Measurements from ENCODE around the gene WNK1.
"Not testable (repeated sequence)": the region's sequence is repeated elsewhere in the genome, so short reads cannot be mapped to it uniquely, and the experiment has no call there.

Gene WNK1

DNA sequence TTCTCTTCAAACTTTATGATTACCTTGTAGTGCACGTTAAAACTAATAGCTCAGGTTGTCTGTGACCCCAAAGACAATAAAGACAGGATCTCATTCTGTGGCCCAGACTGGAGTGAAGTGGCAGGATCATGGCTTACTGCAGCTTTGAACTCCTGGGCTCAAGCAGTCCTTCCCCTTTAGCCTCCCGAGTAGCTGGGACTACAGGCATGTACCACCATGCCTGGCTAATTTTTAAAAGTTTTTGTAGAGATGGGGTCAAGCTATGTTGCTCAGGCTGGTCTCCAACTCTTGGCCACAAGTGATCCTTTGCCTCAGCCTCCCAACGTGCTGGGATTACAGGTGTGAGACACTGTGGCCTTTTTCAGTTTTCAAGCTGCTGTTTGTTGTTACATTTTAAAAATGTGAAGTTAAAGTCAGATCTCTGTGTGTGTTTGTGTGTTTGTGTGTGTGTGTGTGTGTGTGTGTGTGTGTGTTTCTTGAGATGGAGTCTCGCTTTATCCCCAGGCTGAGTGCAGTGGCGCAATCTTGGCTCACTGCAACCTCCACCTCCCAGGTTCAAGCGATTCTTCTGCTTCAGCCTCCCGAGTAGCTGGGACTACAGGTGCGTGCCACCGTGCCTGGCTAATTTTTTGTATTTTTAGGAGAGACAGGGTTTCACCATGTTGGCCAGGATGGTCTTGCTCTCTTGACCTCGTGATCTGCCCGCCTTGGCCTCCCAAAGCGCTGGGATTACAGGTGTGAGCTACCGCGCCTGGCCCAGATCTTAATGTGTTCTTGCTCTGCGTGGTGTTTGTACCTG is 23.8 kb downstream of the WNK1 start:
- H3K4me3 Mint-ChIP-seq: peak overlapping the region in 1 of 2 donors; percentile 49
- H3K36me3 Mint-ChIP-seq (ENCODE audit: insufficient read depth): peaks cover 22% of the 10 kb centered on the region
- not testable (repeated sequence) for ATAC-seq (replicated peaks); DNase-seq; H3K9me3 Mint-ChIP-seq; H3K27me3 Mint-ChIP-seq
- peak overlapping the region; percentile 4 to 96 for H3K27ac Mint-ChIP-seq
- H3K4me1 Mint-ChIP-seq (ENCODE audit: low read depth in 2 of 2): peaks cover 54 to 70% of the 10 kb centered on the region in 2 donors

DNA sequence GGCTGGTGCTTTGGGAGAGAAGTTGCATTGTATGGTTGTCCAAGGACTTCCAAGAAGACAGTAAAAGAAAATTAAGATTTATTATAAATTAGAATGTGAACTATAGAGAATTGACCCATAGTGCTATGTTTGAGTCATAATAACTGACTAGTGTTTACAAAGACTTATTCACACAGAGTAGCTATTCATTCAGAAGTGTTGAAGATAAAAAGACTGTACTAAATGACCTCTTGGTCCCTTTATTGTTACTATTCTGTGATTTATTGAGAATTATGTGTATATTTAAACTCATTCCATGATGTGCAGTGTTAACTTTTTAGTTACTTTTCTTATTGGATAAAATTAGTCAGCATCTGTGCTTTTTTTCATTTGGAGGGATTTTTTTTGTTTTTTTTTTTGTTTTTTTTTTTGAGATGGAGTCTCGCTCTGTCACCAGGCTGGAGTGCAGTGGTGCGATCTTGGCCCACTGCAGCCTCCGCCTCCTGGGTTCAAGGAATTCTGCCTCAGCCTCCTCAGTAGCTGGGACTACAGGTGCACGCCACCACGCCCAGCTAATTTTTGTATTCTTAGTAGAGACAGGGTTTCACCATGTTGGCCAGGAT is 24.5 kb downstream of the WNK1 start:
- DNase-seq; H3K27me3 Mint-ChIP-seq; H3K9me3 Mint-ChIP-seq; ATAC-seq (replicated peaks): not testable (repeated sequence)
- Mint-ChIP-seq H3K4me3 (peak overlapping the region; percentile 25 to 49), H3K36me3 (ENCODE audit: insufficient read depth) (peaks cover 19% of the 10 kb centered on the region), H3K4me1 (ENCODE audit: low read depth in 2 of 2) (peaks cover 57 to 75% of the 10 kb centered on the region in 2 donors), H3K27ac (peak overlapping the region; percentile 44 to 96)

DNA sequence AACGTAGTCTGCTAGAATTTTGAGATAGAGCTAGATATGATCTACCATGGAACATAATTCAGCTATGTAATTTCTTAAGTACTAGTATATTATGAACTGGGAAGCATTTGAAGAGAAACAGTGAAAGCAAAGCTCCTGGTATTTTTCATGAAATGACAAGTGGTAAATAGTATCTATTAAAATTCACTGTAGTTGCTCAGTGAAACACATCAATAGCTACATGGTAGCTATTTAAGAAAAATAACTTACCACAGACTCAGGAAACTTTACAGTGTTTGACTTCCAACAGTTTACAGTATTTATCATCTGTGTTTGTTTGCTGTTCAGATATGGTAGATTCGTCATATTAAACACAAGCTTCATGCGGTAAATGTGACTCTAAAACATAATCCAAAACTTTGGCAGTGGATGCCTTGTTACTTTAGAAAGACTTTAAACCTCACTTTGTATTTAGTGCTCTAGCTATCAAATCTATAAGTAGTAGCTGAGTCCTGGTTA is 25.2 kb downstream of the WNK1 start:
- Mint-ChIP-seq H3K4me3 (peak overlapping the region; percentile 25 to 89), H3K27me3 (no peaks in the 10 kb centered on the region), H3K36me3 (ENCODE audit: insufficient read depth) (peaks cover 22% of the 10 kb centered on the region), H3K9me3 (no peaks in the 10 kb centered on the region), H3K4me1 (ENCODE audit: low read depth in 2 of 2) (peaks cover 54 to 79% of the 10 kb centered on the region in 2 donors), H3K27ac (peak overlapping the region; percentile 44 to 96)
- DNase-seq (no peak), ATAC-seq (replicated peaks) (no peak)

DNA sequence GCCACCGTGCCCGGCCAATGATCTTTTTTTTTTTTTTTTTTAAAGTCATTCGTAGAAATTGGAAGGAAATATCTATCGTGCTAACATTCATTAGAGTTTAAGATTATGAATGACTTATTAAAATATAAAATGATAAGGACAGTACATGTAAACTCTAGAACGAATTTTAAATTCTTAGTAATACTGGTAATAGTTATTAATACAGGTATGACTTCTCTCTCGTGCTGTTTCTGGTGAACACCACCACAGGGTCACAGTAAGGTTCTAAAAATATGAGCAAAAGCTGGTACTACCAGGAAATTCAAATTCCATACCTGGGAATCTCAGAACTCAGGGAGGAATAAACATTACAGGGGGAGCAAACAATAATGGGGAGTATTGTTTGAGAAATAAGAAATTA is 26.2 kb downstream of the WNK1 start:
- peak overlapping the region; percentile 94 to 96 for H3K27ac Mint-ChIP-seq
- H3K27me3 Mint-ChIP-seq: no peaks in the 10 kb centered on the region
- ATAC-seq (replicated peaks): no peak
- peaks cover 49 to 85% of the 10 kb centered on the region in 2 donors for H3K4me1 Mint-ChIP-seq (ENCODE audit: low read depth in 2 of 2)
- DNase-seq: no peak
- peaks cover 22% of the 10 kb centered on the region for H3K36me3 Mint-ChIP-seq (ENCODE audit: insufficient read depth)
- H3K9me3 Mint-ChIP-seq: no peaks in the 10 kb centered on the region
- peak overlapping the region; percentile 84 to 89 for H3K4me3 Mint-ChIP-seq

DNA sequence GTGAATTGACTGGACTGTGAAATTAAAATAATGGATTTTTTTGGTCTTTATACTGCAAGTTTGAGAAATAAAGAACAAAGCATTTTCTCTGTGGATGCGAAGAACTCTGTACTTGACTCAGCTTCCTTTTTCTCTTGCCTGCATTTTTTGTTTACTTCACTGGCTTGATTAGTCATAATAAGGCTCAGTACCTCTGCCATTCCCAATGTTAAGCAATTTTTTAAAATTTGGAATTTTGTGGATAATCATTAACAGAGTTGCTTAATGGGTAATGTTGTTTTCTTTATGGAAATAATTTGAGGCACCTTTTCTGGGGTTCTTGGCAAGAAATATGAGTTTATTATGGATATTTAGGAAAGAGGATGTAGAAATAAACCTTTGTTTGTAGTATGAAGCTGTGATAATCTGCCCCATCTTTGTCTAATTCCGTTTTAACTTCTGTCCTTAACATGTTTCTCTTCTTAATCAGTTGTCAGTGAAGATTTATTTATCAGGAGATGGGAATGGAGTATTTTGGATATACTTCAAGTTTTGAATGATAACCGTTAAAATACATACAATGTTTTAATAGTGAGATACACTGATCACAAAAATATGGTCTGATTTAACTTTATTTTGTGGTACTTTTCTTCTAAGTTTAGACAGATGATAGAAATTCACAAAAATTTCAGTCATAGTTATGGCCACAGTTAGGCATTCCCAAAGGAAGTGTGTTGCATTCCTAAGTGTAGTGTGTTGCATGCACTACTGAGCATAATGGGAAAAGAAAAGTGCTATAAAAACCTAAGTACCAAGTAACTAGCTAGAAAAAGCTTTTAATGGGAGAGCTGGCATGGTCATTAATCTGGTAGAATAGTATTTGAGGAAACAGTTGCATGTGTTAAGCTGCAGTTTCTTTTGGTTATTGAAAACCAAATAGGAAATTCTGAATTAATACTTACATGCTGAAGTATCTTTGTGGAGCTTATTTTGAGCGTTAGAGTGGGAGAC is 27.7 kb downstream of the WNK1 start:
- H3K9me3 Mint-ChIP-seq: no peaks in the 10 kb centered on the region
- peak overlapping the region; percentile 84 to 89 for H3K4me3 Mint-ChIP-seq
- H3K27ac Mint-ChIP-seq: peak overlapping the region; percentile 94 to 96
- ATAC-seq (replicated peaks) (no peak), DNase-seq (no peak)
- H3K27me3 Mint-ChIP-seq: no peaks in the 10 kb centered on the region
- peaks cover 20% of the 10 kb centered on the region for H3K36me3 Mint-ChIP-seq (ENCODE audit: insufficient read depth)
- H3K4me1 Mint-ChIP-seq (ENCODE audit: low read depth in 2 of 2): peaks cover 49 to 80% of the 10 kb centered on the region in 2 donors

DNA sequence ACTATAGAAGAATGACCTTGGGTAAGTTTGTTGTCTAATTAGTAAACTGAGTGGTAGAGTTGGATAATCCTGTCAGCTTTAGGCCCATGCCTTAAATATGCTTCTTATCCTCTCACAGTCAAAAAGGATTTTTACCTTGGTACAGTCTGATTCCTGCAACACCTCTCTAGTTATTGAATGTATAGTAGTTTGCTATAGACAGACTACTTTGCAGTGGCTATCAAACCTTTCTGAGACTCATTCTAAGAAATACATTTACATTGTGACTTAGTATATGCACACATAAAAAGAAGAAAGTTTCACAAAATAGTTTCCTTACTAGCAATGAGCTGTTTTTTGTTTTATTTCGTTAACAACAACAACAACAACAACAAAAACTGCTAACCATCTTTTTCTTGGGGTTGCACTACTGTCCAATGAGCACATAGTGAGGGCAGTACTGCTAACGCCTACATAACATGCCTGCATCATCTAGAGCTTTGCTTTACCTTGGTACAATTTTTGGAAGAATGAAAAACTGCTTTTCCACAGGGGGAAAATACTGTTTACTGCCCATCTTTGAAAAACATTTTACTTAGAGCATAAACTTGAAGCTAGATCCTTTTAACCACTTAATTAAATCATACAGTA is 28.5 kb downstream of the WNK1 start:
- Mint-ChIP-seq H3K4me3 (peak overlapping the region in 1 of 2 donors; percentile 89), H3K36me3 (ENCODE audit: insufficient read depth) (peaks cover 20% of the 10 kb centered on the region), H3K9me3 (no peaks in the 10 kb centered on the region), H3K27ac (peak overlapping the region in 1 of 2 donors; percentile 96), H3K27me3 (no peaks in the 10 kb centered on the region), H3K4me1 (ENCODE audit: low read depth in 2 of 2) (peaks cover 43 to 79% of the 10 kb centered on the region in 2 donors)
- no peak for DNase-seq
- no peak for ATAC-seq (replicated peaks)

DNA sequence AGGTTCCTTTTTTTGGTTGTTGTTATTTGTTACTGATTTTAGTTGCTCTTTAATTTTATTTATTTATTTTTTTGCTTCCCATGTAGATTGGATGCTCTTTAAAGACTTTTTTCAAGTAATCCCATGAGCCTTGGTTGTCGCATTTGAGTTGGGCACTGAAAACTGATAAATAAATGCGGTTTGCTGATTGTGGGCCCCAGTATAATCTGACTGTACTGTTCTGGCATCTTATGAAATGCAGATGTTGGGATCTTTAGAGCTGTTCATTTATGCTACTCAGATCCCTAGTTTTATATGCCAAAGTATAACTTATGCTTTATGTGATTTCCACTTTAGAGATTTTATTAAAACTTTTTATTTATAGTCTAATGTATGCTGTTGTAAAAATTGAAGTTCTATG is 33.3 kb downstream of the WNK1 start:
- ATAC-seq (replicated peaks) (no peak), DNase-seq (no peak)
- Mint-ChIP-seq H3K27me3 (no peaks in the 10 kb centered on the region), H3K4me1 (ENCODE audit: low read depth in 2 of 2) (peaks cover 40 to 73% of the 10 kb centered on the region in 2 donors), H3K27ac (peak overlapping the region in 1 of 2 donors; percentile 8), H3K36me3 (ENCODE audit: insufficient read depth) (peaks cover 6% of the 10 kb centered on the region), H3K4me3 (peak overlapping the region in 1 of 2 donors; percentile 47), H3K9me3 (no peaks in the 10 kb centered on the region)

DNA sequence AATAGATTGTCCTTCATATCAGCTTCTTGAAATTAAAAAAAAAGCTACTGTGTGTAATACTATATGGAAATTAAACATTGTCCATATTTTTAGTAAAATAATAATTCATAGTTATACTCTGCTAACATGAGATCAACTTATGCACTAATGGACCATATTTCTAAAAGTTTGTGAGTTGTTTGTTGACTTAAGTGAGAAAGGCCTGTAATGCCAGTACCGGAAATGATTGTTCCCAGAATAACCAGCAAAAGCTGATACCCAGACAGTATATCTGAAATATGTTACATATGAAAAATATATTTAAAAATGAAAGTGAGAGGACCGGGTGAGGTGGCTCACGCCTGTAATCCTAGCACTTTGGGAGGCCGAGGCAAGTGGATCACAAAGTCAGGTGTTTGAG is 35.9 kb downstream of the WNK1 start:
- Mint-ChIP-seq H3K4me1 (ENCODE audit: low read depth in 2 of 2) (peaks cover 44 to 71% of the 10 kb centered on the region in 2 donors), H3K27ac (peak overlapping the region; percentile 80 to 83), H3K9me3 (no peaks in the 10 kb centered on the region), H3K27me3 (no peaks in the 10 kb centered on the region), H3K36me3 (ENCODE audit: insufficient read depth) (peaks cover 3% of the 10 kb centered on the region), H3K4me3 (peak overlapping the region; percentile 43 to 62)
- no peak for DNase-seq
- ATAC-seq (replicated peaks): no peak

DNA sequence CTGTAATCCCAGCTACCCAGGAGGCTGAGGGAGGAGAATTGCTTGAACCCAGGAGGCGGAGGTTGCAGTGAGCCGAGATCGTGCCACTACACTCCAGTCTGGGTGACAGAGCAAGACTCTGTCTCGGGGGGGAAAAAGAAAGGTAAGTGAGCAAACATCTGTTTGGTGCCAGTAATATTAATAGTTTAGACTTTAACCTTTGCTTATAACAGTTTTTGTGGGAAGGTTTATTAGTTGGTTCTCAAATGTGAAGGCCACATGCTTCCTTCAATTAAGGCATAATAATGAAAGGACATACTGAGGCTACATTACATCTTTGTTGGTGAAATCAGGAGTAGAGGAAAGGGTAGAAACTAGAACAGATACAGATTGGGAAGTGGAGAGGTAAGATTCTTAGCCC is 36.4 kb downstream of the WNK1 start:
- H3K27me3 Mint-ChIP-seq; H3K36me3 Mint-ChIP-seq (ENCODE audit: insufficient read depth); ATAC-seq (replicated peaks); H3K9me3 Mint-ChIP-seq; DNase-seq: not testable (repeated sequence)
- Mint-ChIP-seq H3K4me3 (peak overlapping the region; percentile 43 to 62), H3K4me1 (ENCODE audit: low read depth in 2 of 2) (peaks cover 45 to 76% of the 10 kb centered on the region in 2 donors), H3K27ac (peak overlapping the region; percentile 80 to 83)

DNA sequence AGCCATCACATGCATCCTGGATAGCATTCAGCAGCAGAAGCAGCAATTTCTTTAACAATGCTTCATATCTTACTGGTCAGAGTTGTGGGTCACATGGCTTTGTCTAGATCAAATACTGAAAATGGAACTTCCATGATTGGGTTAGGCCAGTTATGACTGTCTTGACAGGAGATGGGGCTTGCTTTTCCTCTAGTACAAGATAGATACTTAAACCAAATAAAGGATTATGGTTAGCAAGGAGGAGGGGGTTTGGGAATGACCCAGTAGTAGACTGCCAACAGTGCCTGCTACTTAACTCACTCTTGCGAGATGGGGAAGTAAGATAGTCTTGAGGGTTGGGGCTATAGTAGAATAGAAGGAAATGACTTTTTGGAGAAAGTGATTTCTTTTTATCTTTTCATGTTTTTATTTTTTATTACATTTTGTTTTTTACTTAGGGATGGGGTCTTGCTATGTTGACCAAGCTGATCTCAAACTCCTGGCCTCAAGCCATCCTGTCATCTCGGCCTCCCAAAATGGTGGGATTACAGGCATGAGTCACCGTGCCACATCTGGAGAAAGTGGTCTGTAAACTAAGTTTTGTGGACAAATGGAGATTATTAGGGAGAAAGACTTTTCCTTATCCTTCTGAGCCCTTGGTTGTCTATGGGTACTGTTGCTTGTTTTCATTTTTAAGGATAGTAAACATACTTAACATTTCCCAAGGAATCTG is 37.6 kb downstream of the WNK1 start:
- no peaks in the 10 kb centered on the region for H3K9me3 Mint-ChIP-seq

DNA sequence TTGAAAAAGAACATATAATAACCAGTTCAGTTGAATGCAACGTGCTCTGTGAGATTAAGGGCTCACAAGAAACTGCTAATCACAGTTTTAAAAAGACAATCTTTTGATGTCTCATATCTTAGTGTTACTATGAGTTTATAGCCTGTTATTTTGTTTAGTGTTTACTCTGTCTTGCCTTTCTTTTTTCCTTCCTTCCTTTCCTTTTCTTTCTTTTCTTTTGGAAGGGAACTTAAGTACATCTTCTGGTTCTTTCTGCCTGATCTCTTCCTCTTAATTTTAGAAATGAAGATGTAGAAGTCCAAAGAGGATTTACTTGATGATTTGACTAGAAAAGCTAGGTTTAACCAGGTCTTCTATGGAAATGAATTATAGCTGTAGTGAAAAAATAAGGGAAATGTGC is 38.2 kb downstream of the WNK1 start:
- H3K4me3 Mint-ChIP-seq: peak overlapping the region; percentile 7 to 62
- ATAC-seq (replicated peaks) (no peak), DNase-seq (no peak)
- H3K4me1 Mint-ChIP-seq (ENCODE audit: low read depth in 2 of 2): peaks cover 54 to 81% of the 10 kb centered on the region in 2 donors
- H3K9me3 Mint-ChIP-seq: no peaks in the 10 kb centered on the region
- peaks cover 3% of the 10 kb centered on the region for H3K36me3 Mint-ChIP-seq (ENCODE audit: insufficient read depth)
- H3K27me3 Mint-ChIP-seq: no peaks in the 10 kb centered on the region
- peak overlapping the region; percentile 77 to 83 for H3K27ac Mint-ChIP-seq

More for the DNA sequence above, 37.6 kb downstream of the WNK1 start:
- H3K36me3 Mint-ChIP-seq (ENCODE audit: insufficient read depth): peaks cover 3% of the 10 kb centered on the region
- no peak for ATAC-seq (replicated peaks)
- no peak for DNase-seq
- H3K4me1 Mint-ChIP-seq (ENCODE audit: low read depth in 2 of 2): peaks cover 48 to 81% of the 10 kb centered on the region in 2 donors
- H3K27me3 Mint-ChIP-seq: no peaks in the 10 kb centered on the region
- H3K4me3 Mint-ChIP-seq: peak overlapping the region; percentile 7 to 62
- peak overlapping the region; percentile 77 to 83 for H3K27ac Mint-ChIP-seq

DNA sequence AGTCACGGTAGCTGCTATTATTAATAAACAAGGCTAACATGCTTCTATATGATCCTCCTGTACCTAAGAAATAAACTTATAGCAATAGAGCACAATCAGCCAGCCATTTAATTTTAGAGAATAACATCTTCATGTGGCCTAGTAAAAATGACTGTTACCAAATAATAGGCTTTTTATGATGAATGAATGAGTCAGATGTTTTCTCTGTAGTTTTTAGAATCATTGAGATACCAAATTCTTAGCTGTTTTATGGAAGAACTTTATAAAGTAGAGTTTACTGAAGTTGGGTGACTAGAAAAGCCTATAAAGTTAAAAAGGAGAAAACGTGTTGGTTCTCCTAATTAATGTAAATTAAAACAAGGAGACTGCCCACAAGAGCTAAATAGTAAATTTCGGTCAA is 40.7 kb downstream of the WNK1 start:
- Mint-ChIP-seq H3K9me3 (no peaks in the 10 kb centered on the region), H3K4me1 (ENCODE audit: low read depth in 2 of 2) (peaks cover 57 to 82% of the 10 kb centered on the region in 2 donors), H3K4me3 (peak overlapping the region in 1 of 2 donors; percentile 9), H3K27ac (peak overlapping the region in 1 of 2 donors; percentile 18), H3K36me3 (ENCODE audit: insufficient read depth) (peaks cover 9% of the 10 kb centered on the region), H3K27me3 (no peaks in the 10 kb centered on the region)
- ATAC-seq (replicated peaks): no peak
- DNase-seq: no peak
